Ecto neural progenitor cell (in vitro differentiated cells): ENCODE results near the gene FAM237A.

Source experiments
- DNase-seq: peaks from one replicate; pipeline ENCODE4 v3.0.0-alpha.2; 2018; ENCODE audit warnings: low spot score

FAM237A gene

DNA sequence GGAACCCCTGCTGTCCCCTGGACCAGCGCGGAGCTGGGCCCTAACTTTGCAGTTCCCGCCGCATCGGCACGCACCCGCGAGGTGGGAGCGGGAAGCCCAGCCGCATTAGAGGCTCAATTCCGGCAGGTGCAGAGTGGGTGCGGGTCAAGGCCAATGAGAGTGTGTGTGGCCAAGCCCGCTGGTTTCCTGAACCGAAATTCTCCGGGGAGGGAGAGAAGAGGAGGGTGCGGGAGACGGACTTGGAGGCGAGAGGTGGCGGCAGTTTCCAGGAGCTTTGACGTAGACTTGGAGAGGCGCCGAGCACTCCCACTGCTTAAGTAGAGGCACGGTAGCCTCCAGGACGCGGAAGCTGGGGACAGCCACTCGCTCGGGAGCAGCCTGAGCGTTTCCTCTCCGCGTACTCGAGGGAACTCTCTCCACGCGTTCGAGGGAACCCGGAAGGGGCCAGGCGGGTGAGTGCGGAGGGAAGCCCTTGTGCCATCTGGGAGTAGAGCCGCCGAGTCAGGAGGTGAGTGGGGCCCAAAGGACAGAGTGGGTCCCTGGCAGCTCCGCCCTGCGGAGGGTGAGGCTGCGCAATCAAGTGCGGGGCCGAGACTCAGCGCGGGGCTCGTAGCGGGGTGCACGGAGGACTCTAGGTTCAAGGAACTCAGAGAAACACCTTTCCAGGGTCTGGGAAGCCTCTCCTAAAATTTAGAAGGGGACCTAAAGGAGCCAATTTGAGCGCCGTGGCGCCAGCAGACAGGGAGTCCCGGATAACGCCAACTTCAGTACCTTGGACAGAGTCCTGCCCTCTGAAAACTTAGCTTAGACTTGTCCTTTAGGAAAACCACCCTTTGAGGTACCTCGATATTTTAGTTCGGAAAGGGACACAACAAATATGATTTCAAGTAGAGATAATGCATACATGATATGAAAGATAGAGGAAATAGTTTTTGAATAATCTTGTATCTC, at the start of gene FAM237A:
Gene FAM237A, plus strand, starts transcription at position 413 of the 951 bp plus-strand sequence. CDS start 1,750 bp downstream, outside the sequence.
- peak; percentile 75 for DNase-seq

DNA sequence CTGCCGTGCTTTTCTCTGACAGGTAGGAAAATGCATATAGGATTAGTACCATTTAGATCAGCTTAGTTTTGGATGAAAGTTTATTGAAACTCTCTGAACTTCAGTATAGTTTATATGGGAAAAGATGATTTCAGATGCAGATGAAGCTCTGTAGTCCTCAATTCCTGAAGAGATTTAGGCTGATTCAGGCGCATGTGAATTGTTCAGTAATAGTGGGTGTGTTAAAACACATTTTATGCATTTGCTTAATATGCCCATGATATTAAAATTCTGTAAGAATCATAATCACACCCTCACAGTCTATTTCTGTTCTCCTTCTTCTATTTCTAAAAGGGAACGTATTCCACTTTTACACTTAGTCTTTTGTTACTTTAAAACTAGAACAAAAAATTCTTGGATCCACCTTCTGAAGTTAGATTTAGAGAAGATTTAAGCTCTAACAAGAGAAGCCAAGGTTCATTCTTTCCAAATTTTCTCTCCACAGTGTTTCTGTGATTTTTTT, 44.5 kb upstream of the FAM237A start:
- no peak for DNase-seq

DNA sequence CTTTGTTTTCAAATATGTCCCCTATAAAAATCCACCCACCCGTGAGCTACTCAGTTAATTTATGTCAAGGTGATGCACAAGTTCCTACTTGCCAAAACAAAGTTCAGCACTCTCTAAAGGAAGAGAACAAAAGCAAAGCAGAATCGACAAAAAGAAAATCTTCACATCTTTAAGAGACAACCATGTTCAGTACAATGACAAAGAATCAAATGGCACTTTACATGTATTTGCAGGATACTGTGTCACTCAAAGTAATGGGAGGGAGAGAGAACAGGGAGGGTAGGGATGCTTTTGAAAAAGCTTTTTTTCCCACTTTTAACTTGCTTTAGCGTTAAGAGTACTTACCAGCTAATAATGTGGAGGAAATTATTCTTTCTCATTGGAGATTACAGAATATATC, 39.0 kb upstream of the FAM237A start:
- no peak for DNase-seq

DNA sequence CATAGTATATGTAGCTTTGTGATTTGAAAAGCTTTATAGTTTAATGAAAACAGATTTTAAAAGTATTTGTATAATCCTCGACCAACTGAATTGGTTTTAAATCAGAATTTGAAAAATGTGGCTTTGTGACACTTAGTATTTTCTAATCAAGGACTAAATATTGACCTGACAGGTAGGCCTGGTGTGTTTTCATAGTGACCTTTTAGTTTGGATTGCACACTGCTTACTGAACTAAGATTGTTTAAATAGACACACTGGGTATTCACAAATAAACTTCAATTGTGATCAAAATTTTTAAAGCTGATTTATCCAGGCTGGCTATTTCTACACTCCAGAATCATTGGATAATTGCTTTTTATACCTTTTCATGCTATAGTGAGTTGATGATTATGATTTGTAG, 31.8 kb upstream of the FAM237A start:
- no peak for DNase-seq

DNA sequence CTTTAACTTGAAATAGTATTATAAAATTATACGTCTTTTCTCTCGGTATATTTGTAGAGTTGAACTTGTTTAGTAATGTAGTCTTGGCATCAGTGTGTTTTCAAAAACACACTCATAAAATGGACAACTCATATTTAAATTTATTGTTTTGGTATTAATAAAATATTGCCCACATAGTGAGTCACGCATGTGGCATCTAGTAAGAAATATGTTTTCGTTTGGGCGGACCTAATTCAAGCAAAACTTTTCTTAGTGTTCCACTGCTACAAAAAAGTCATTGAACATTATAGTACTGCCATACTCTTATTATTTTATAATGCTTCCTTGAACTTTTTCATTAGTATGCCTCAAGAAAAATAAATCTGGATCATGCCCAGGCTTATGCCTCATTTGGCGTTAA, 31.1 kb upstream of the FAM237A start:
- DNase-seq, result no peak

DNA sequence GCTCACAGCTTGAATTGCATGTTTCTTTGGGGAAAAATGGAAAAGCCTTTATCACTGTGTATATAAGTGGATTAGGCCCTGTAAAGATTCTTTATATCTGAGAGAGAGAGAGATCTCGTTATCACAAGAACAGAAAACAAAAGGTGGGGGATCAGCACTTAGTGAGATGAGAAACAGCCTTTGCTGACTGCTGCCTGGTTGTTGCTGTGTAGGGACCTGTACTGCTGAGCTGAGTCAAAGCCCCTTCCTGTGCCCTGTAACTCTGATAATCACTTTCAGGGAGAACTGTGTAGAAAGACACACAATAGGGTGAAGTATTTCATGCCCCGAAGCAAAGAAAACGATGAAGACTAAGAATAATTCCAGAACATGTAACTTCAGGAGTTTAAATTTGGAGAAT, 30.6 kb upstream of the FAM237A start:
- DNase-seq, result no peak

DNA sequence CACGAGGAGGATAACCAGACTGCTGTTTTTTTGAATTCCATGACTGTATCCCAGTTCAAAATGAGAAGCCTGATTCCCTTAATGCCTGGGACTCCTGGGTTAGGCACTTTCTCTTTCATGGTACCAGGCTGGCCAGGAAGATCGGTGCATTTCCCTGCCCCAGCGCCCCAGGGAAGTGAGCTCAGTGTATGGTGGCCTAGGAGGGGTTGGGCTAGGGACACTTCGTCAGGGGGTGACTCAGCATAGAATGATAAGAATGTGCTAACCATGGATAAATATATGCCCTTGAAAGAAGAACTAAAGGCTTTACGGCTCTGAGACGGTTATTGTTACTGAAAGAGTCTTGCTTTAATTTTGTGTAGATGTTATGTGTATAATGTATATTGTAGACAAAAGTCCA, 27.5 kb upstream of the FAM237A start:
- no peak for DNase-seq

DNA sequence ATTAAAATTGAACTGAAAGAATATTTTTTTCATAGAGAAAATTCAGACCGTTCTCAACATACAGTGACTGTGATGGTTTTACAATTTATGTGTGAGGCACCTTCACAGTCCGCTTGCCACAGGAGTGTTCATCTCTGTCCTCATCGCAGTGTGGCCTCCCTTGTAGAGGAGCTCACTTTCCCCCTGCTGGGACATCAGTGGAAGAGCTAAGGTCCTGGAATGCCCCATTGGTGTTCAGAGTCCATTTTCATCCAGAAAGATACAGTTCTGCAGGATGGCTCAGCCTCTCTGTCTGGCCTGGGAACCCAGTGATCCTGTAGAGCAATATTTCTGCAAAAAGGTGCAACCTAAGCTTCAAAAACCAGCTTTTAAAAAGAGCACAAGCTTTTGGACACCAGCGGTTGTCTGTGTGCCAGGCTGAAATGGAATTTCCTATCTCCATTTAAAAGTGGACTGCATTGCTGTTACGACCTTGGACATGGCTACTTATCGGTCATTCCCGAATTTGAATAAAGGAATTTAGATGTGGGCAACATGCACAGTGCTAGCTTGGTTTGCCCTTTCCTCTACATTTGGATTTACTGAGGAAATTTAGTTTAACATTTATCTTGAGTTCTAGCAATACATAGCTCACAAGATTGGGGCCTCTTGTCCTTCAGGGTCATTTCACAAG, 26.7 kb upstream of the FAM237A start:
- DNase-seq, result no peak

DNA sequence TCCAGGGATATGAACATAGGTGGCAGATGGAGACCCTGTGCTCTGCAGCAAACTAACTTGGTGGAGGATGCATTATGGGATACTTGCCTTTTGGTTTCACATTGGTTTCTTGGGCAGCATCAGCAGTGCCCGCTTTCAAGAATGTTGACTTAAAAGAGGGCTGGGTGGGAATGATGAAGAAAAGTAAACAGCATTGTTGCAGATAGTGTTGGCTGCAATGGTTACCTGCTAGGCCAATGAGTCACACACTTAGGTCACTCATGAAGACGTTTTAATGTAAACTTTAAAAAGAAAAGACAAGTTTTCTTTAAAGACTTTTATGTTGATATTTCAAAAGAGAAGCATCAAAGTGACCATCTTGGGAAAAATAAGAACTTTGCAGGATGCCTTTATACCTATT, 26.1 kb upstream of the FAM237A start:
- no peak for DNase-seq

DNA sequence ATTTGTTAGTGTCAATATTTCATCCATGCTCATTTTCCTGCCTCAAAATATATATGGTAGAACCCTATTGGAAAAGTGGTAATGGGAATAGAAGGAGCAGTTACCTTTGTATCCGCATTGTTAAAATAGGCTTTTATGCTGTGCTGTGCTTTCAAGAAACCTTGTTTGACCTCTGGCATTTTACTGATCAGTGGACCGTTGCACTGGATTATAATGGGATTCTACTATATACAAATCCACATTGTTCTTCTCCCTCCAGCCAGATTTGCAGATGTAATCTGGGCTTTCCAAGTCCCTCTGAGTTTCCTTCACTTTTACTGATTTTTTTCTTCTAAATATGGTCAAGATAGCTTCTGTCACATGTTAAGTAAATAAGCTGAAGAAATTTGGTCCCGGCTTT, 23.3 kb upstream of the FAM237A start:
- DNase-seq, result no peak

DNA sequence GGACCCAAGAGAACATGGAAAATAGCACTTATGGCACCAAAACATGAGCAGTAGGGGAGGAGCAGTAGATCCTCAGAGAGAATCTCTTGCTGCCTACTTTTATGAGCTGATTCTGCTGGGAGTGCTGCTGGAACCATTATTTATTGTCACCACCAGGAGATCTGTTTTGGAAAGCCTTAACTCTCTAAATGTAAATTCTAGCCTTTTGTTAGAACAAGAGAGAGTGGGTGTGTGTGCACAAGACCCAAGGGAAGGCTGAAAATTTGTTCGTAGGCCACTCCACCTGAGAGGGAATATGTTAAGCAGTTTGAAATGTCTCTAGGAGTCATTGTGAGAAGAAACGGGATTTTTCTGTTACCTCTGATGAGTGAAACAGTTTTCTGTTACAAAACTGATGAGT, 16.2 kb upstream of the FAM237A start:
- no peak for DNase-seq

DNA sequence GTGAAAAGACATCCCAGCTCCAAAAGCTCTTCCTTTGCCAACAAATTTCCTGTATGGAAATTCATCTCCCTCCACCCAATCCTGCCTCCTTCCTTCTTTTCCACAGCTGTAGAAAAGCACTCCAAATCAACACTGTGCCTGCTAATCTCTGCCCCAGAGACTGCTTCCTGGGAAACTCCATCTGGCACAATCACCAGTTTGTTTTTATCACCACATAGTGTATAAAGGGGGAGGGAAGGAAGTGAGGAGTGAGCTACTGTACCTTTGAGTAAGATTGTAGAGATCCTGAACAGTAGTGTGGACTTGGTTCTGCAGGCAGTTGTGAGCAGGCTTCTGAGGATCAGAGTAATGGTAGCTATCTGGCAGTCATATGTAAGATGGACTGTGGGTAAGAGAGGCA, 14.7 kb upstream of the FAM237A start:
- DNase-seq, result no peak

DNA sequence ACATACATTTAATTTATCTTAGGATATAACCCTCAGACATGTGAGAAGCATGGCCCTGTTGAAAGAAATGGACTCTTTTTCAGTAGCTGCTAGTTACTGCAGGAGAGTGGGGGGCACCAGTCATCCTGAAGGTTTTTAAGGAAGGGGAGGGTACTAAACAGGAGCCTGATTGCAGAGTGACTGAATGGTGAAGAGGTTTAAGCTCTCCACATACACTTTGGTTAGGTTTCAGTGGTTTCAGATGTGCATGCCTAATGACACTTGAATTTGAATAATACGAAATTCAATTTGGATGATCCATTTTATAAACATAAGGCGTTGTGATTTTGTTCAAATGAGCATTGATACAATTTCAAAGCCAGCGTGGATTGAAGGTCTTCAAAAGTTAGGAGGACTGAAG, 10.9 kb upstream of the FAM237A start:
- DNase-seq, result no peak

DNA sequence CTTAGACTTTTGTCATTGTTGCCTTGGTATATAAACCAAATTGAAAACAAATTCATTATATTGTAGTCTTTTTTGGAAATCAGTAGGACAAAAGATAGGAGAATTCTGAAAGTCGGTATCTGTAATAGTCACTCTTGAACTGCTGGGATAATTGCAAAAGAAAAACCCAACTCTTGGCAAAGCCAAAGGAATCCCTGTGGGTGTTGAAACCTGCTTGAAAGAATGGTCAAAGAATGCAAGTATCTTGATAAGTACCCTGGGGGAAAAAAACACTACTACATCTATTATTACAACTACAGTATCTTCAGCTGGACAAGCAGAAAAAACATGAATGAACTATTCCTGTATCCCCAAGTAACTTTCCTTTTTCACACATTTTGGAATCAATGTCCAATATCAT, 7.3 kb upstream of the FAM237A start:
- no peak for DNase-seq

DNA sequence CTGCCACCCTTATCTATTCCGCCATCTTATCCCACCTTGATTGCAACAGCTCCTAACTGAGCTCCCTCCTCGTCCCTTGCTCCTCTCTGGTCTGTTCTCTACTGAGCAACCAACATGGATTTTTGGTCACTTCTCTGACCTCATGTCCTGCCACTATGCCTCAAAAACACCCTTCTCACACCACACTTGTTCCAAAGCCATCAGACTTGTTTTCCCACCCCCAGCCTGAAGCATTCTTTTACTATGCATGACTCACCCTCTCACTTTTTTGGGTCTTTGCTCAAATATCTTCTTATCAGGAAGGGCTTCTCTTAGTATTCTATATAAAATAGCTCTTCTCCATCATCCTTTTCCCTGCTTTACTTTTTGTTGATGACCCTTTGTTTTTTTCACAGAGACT, 2.7 kb upstream of the FAM237A start:
- DNase-seq, result no peak

DNA sequence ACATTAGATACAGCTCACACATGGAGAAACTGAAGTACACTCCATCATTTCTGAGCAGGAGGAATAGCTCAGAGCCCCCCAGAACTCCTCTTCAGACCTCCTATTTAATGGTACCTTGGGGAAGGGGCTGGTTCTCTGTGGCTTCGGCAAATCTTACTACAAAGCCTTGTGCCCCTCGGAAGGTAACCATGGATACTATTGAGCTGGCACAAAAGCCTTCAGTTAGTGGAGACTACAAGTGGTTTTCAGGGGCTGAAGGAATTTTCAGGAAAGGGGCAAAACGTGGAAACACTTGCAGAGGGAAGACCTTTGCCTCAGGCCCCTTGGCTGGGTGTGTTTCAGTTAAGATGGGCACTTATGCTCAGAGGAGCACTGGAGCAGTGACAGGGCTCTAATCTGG, 1.1 kb upstream of the FAM237A start:
- DNase-seq, result no peak

DNA sequence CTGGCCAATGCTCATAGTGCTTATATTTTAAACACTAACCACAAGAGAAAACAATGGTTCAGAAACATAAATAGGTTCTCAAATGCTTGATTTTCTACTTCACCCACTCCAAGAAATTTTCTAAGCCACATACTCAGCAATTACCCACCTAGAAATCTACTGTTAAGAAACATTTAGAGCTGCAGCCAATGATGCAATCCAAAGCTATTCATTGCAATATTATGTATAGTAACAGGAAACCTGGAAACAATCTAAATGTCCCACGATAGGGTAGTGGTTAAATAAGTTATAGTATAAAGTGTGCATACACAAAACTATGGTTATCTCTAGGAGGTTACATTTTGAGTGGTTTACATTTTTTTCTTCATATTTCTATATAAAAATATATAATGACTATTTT, 5.7 kb downstream of the FAM237A start:
- DNase-seq, result no peak

DNA sequence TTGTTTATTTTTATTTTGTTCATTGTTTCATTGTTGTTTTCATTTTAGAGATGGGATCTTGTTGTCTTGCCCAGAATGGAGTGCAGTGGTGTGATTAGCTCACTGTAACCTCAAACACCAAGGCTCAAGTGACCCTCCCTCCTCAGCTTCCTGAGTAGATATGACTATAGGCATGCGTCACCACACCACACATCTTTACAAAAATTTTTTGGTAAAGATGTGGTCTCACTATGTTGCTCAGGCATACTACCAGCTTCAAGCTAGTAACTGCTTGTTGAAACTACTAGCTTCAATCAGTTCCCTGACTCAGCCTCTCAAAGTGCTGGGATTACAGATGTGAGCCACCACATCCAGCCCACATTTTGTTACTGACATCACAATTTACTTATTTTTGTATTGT, 14.8 kb downstream of the FAM237A start:
- DNase-seq, result no peak

DNA sequence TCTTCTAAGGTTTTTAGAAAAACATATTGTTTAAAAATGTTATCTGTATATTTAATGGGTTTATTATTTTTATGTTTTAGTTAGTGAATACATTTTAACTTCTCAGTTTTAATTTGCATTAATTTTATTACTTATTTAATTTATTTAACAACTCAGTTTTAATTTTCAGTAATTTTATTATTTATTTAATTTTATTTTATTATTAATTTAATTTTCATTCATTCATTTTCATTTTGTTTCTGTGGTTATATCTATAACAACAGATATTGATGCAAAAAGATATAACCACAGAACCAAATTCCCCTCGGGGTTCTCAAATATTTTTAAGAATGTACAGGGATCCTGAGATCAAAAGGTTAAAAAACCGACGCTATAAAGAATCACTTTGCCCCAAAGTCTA, 23.0 kb downstream of the FAM237A start:
- DNase-seq, result no peak

DNA sequence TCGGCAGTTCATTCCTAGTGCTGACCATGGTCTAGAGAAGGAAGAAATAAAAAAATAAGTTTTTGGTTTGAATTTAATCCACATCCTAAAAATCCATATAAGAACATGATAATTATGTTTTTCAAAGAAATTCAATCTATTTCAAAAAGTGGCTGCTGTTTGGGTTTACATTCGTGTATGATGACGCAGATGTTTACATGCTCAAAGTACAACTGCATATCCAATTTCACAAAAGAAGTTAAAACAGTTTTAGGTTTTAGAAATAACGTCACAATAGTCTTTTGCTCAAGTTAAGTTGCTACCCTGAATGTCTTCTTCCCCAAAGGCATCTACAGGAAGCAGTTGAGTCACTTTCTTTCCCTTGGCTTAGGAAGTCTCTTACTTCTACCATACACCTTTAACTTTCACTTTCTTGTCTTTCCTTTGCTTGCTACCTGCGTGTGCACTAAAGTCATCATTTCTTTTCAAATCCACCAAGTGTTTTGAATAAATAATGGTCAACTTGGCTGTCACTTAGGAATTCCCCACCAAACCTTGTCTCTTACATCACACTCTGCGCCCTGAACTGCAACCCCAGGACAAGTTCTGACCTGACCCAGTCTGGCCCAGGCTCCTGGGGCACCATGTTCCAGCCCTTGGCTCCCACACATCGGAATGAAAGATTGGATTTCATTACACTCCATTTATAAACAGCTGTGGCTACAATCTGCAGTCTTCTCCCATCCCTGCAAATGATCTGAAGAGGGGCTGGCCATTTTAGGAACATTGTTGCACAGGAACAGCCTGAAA, 28.4 kb downstream of the FAM237A start:
- DNase-seq, result no peak

DNA sequence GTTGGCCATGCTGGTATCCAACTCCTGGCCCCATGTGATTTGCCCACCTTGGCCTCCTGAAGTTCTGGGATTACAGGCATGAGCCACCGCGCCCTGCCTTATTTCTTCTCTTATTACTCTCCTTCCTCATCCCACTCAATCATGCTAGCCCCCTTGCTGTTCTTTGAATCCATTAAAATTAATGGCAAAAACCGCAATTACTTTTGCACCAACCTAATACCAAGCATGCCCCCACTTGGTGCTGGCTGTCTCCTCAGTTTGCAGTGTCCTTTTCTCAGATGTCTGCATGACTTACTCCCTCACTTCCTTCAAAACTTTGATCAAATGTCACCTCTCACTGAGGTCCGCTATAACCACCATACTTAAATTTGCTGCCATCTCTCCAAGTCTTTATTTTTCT, 41.3 kb downstream of the FAM237A start:
- no peak for DNase-seq

DNA sequence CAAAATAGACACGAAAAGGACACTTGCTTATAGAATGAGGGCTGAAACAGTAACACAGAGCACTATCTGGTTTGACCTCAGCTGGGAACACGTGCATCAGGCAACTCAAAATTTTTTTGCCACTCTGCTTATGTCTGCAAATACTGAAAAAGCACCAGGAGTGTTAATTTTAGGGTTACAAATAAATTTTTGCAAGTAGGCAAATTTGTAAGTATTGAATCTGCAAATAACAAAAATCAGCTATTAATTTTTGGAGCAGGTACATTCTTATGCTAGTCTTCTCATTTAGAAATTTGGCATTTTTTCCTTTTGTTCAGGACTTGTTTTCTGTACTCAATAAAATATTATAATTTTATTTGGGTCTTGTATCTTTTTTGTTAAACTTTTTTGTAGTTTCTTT, 46.2 kb downstream of the FAM237A start:
- no peak for DNase-seq

DNA sequence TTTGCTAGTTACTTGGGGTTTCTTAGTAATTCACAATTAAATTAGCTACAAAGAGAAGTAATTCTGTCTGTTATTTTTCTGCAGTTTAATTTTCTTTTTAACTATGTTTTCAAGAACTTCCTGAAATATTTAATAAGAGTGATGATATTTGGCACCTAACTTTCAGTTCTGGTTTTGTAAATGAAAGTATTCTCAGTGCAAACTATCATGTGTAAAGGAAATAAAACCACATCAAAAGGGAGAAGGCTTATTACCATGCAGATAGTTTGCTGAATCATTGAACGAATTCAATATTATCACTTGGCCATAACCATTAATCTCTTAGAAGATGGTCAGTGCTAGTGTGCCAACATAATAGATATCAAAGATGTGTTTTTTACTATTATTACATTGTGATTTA, 46.7 kb downstream of the FAM237A start:
- no peak for DNase-seq
